ENCODE results near the gene KDELR1.
A peak's percentile ranks its signal among the peaks of the same experiment; 100 is the strongest.
"Not testable (repeated sequence)": the region's sequence is repeated elsewhere in the genome, so short reads cannot be mapped to it uniquely, and the experiment has no call there.

Gene KDELR1

DNA sequence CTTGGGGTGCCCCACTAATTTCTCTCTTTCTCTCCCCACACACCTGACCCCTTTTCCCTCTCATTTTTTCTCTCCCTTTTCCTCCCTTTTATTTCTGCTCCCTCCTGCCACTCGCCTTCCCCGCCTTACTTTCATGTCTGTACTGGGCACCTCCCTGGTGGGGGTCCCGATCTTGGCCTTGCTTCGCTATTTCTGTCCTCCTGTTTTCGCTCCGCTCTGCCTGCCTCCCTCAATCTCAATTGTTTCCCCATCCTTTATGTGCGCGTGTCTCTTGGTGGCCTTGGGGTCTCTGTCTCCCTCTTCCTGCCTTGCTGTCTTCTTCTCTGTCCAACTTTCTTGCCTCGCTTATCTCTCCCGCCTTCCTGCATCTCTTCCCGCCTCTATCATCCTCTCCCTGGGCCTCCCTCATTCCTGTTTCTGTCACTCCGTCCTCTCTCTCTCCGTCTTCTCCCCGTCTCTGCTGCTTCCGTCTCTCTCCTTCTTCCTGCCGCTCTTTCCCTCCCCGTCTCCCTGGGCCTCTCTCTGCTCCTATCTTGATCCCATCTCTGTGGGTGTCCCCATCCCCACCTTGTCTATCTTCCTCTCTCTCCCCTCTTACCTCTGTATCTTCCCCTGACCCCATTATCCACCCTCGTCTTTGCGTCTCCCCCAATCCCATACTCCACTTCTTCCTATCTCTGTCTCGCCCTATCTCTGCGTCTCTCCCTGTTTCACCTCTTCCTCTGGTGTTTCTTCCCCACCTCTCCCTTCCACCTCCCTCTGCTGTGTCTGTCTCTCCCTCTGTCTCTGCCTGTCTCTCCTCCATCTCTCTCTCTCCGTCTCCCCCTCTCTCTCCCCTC, 6.1 kb upstream of the KDELR1 start:
- DNase-seq: no peak

DNA sequence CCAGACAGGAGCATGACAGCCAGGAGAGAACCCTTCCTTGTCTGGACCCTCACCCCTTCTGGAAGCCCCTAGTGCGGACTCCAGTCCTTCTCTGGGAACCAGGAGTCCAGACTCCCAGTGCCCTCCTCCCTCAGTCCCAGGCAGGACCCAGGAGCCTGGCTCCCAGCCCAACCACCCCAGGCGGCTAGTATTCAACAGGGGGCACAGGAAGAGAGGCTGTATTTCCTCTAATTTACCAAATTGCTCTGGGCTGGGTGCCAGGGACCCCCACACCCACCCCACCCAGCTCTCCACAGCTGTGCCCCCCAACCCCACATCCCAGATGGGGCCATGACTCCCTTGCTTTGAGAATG, 5.4 kb upstream of the KDELR1 start:
- DNase-seq: no peak

DNA sequence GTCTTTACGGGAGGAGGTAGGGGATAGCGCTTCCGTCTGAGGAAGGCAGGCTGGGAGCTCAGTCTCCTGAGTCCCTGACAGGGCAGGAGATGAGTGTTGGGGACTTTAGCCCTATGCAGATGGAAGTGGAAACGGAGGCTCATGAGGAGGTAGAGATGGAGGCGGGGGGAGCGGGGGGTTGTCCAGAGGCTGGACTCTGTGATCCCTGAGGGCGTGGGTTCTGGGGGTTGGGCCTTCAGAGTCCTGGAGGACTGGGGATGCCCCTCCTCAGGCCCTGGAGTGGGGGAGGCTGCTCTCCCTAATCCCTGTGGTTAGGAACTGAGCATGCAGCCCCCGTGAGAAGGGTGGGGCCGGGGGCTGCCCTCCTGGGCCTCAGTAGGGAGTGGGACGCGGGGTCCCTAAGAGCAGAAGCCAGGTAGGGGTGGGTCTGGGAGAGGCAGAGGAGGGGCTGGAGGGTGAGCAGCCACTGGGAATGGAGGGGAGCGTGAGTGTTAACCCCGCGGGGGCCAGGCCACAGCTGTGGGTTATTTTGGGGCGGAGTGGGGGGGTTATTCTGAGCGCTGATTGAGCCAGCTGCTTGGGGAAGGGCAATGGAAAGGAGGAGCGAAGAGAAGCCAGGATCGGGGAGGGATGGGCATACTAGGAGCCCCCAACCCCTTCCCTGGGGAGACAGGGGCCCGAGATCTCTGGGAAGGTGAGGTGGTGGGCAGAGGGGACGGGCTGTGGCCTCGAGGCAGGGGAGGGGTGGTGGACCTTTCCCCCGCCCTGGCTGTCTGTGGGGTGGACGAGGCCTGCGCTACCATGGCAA, 4.9 kb upstream of the KDELR1 start:
- DNase-seq: no peak

DNA sequence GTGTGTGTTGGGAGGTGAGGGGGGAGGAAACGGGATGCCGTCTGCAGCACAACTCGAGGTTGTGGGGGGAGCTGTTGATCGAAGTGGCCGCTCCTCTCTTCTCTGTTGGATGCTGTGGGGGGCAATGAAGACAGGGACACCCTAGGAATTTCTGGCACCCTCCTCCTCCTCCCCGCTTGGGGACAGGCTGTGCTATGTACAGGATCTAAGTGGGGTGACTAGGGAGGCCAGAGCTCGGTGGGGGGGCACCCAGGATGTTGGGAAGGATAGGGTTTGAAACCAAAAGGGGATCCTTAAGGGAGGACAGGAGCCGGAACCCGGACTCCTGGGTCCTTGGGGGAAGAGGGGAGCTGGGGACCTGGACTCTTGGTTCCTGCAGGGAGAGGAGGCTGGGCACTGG, 4.1 kb upstream of the KDELR1 start:
- DNase-seq: no peak

DNA sequence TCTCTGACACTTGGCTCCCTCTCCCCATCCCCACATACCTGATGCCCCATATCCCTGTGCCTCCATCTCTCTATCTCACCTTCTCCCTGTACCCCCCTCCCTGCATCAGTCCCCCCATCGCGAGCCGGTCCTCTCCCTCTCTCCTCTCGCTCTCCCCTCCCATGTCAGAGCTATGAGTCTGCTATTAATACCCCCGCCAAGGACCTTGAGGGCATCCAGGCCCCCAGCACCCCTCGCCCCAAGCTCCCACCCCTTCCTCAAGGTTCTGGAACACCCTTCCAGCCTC, 3.8 kb upstream of the KDELR1 start:
- no peak for DNase-seq

DNA sequence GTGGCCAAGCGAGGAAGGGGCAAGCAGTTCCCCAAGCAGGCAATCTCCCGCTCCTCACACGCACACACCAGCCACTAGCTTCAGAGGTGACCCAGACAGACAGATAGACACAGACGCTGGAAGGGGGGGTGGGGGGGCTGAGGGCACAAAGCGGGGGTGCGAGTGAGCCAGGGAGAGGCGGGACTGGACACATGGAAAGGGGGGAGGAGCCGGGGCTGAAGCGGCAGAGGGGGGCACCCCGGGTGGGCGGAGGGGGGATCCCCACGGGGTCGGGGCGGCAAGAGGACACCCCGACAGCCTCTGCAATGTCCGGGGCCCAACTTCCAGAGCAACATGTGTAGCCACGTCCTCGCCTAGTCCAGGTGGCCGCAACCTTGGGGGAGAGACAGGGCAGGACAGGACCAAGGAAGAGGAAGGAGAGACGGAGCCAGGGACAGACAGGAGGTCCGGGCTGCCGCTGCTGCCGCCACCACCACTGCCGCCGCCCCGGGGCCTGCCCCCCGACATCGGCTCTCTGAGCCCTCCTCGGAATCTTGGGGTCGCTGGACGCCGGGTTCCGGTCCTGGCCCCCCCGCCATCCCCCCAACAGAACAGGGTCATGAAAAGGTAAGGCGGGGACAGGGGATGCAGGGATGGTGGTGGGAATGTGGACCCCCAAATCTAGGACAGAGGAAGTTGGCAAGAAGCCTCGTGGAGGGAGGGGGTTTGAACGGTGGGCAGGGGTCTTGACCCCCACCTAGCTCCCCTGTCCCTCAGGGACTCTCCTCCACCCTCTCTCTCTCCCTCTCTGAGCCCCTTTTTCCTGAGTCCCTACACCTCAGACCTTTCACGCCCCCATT, 3.2 kb upstream of the KDELR1 start:
- DNase-seq: no peak

DNA sequence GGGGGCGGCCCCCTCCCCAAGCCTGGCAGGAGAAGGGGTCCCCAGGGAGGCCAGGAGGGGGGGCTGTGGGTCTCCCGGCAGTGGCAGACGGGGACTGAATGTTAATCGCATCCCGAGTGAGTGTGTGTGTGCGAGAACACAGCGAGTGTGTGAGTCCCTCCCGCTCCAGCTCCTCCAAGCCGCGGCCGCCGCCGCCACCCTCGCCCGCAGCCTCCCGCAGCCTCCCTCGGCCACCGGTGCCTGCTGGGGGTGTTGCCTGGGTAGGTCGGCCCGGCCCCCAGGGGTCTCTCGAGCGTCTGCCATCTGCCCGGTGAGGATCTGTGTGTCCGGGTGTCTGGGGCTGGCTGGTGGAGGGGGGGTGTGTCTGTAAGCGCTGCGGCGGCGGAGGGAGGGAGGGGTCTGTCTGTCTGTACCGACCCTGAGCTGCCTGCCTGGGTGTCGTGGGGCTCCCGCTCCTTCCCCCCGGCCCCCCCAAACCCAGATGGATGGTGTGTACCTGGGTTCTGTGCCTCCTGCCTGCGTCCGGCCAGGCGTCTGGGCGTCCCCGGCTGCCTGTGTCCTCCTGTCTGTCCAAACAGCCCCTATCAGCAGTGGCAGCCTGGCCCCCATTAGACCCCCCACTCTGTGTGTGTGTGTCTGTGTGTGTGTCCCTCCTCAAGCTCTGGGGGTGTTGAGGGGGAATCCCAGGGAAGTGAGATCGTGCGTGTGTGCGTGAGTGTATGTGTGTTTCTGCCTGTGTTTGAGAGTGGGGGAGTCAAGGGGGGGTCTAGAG, 2.4 kb upstream of the KDELR1 start, which contains the start of gene GRIN2D:
GRIN2D (plus strand) TSS at position 110 of the 772 bp plus-strand sequence. CDS start 4,725 bp downstream, outside the sequence.
- no peak for DNase-seq

DNA sequence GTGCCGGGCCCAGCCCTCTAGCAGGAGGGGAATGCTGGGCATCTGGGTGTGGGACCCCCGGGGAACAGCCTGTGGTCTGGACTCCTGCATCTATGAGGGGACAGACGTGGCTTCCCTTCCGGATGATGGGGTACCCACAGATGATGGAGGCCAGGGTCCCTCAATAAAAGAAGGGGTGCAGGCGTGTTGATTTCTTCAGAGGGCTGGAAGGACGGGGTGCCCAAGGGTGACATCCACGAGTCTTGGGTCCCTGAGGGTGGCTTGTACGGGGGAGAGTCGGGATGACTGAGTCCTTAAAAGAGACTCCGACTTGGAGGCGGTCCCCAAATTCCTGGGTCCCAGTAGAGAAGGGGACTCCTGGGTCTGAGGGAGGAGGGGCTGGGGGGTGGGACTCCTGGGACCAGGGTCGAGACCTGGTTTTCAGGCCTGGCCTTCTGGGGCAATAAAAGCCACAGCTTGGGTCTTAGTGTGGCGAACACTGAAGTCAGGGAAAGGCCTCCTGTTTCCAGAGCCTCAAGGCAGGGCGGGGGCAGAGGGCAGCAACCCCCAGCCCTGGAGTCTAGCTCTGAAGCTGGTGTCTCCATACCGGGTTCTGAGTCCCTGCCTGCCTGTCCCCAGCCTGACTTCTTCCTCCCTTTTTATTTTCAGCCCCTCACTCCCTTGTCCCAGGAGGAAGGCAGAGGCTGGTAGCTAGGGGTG, 1.7 kb upstream of the KDELR1 start:
- no peak for DNase-seq

DNA sequence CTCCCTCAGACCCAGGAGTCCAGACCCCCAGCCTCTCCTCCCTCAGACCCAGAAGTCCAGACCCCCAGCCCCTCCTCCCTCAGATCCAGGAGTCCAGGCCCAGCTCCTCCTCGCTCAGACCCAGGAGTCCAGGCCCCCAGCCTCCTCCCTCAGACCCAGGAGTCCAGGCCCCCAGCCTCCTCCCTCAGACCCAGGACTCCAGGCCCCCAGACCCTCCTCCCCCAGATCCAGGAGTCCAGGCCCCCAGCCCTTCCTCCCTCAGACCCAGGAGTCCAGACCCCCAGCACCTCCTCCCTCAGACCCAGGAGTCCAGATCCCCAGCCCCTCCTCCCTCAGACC, 624 bp upstream of the KDELR1 start:
- not testable (repeated sequence) for DNase-seq

DNA sequence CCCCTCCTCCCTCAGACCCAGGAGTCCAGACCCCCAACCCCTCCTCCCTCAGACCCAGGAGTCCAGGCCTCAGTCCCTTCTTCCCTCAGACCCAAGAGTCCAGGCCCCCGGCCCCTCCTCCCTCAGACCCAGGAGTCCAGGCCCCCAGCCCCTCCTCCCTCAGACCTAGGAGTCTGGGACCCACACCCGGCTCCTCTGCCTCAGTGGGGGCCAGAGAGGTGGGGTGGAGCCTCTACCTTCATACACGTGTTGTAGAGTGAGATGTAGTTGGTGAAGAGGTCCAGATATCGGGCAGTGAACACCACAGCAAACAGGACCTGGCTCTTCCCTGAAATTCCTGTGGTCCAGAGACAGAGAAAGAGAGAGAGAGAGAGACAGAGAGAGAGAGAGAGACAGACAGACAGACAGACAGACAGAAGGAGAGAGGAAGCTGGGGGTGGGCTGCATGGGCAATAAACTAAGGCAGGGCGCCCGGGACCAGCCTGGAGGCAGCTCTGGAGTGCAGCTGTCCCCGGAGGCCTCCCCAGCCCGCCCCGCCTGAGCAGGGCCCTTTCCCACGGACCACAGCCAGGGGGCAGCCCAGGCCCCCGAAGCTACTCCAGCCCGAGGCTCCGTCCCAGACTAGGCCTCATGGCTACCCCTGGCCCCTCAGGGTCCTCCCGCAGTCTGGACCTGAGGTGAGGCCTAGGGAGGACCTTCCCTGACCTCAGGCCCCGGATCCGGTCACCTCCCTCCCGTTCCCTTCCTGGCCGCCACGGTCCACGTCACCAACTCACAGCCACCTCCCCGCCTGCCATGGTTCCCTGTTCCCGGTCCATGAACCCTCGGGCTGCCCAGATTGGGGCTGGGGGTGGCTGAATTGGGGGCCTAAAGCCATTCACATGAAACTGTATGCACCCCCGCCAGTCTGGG, 907 bp downstream of the KDELR1 start:
- peak; percentile 70 for DNase-seq

DNA sequence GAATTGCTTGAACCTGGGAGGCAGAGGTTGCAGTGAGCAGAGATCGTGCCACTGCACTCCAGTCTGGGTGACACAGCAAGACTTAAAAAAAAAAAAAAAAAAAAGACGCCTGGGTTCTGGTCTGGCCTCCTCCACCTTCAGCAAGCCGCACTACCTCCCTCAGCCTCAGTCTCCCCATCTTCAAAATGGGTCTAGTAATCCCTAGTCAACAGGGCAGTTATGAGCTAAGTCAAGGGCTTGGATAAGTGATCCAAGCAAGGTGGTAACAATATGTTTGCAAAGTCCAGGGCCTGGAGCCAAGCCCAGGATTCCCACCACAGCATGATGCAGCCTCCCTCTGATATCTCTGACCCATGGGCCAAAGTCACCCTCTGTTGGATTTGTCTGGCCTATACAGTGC, 4.4 kb downstream of the KDELR1 start:
- no peak for DNase-seq

DNA sequence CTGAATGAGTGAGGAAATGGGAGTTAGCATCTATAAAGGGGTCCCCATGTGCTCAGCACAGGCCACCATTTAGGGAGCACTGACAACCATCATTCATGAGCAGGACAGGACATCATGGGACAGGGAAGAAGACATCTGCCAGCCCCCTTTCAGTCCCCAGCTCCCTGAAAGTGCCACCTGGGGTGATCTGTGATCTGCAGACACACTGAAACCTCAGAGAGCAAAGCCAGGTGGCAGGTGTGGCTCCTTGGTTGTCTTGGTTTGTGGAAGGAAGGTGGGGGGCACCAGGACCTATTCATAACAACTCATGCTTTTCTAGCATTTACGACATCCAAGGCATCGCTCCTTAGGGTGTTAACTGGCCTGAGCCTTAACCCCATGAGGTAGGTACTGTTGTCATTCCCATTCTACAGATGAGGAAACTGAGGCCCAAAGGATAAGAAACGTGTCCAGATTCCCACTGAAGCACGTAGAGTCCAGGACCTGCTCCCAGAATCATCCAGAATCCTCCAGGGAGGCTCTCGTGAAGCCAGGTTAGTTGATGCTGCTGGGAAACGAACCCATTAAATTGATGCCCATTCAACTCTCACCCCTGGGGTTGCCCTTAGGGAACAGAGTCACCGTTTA, 5.8 kb downstream of the KDELR1 start:
- no peak for DNase-seq

DNA sequence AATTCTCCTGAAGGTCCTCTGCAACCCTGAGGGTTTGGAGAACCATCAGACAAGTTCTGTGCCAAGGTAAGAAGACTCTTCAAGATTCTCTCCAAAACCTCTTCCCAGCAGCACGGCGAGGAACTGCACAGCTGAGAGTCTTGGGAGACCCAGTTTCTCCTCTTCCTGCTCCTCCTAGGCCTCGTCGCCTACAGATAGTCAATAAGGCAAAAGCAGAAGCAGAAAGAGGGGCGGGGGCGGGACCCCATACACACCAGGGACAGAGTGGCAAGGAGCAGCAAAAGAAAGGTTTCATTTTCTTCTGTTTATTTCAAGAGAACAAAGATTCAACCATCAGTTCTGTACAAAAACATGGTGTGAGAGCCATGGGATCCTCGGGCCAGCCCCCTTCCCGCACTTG, 9.1 kb downstream of the KDELR1 start:
- DNase-seq: no peak

DNA sequence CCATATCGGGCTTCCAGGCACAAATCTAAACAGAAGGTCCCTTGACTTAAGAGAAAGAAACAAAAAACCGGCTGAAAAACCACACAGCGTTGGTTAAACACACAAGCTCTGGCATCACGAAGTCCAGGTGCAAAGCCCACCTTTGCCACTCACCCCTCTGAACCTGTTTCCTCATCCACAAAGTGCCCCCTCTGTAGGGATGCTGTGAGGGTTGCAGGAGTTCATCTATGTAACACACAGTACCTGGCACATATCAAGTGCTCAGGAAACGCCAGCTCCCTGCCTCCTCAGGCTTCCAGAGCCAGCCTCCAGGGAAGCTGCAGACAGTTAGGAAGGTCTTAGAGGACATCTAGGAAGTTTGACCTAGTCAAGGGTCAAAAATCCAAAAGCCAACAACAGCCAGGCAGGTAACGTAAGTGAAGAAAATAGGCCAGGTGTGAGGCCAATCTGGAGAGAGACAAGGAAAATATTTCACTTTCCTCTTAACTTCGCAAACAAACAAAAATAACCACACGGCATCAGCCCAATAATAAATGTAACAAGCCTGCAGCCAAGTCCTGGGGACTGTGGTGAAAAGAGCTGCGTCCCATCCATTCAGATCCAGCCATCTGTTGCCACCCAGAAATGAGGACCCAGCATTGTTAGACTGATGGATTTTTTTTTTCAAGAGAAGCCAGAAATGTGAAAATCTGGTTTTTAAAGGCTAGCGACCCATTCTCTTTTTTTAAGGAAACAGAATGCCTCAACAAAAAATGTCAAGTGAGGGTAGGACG, 10.0 kb downstream of the KDELR1 start:
- no peak for DNase-seq

DNA sequence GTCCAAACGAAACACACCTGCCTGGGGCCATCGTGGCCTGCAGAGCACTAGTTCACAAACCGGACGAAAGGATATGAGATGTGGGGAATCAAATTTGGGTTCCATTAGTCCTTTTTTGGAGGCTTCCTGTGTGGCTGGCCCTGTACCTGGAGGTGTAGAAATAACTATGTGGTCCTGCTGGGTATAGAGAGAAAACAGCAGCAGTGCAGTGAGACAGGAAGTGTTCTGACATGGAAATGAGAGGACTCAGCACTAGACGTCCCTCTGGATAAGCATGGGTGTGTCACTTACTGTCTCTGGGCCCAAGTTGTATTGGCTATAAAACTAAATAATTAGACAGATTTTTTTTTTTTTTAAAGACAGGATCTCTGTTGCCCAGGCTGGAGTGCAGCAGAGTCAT, 12.3 kb downstream of the KDELR1 start:
- no peak for DNase-seq

DNA sequence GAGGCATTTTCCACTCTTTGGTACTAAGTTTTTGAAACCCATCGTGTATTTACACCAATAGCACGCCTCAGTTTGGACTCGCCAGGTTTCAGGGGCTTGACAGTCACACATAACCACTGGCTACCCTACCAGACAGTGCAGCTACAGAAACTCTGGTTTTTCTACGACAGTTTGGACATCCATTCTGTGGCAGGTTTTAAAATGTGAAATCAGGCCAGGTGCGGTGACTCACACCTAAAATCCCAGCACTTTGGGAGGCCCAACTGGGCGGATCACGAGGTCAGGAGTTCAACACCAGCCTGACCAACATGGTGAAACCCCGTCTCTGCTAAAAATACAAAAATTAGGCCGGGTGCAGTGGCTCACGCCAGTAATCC, 13.2 kb downstream of the KDELR1 start:
- no peak for DNase-seq

DNA sequence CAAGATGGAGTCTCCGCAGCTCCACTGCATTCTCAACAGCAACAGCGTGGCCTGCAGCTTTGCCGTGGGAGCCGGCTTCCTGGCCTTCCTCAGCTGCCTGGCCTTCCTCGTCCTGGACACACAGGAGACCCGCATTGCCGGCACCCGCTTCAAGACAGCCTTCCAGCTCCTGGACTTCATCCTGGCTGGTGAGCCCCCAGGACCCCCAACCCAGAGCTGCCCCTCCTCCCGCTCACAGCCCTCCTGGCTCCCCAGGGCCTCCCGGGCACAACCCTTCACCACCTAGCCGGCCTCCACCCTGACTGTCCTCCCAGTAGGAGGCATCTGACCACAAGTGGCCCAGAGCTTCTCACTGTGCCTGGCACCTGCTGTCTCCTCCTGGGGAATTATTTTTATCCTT, 17.8 kb downstream of the KDELR1 start:
- DNase-seq: no peak

DNA sequence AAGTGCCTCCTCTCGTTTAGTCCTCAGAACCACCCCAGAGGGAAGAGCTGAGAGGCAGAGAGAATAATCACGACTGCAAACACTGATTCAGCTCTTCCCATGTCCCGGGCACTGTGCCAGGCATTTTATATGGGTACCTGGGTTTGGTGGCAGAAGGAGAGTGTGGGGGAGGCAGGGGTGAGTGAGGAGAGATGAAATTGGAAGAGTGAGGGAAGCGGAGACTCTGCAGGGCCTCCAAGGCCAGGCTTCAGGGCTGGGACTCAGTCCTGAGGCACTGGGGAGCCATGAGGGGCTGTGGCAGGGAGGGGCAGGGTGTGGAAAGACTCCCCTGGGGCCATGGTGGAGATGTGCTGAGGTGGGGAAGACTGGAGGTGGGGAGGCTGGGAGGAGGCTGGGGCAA, 18.4 kb downstream of the KDELR1 start:
- DNase-seq: no peak

DNA sequence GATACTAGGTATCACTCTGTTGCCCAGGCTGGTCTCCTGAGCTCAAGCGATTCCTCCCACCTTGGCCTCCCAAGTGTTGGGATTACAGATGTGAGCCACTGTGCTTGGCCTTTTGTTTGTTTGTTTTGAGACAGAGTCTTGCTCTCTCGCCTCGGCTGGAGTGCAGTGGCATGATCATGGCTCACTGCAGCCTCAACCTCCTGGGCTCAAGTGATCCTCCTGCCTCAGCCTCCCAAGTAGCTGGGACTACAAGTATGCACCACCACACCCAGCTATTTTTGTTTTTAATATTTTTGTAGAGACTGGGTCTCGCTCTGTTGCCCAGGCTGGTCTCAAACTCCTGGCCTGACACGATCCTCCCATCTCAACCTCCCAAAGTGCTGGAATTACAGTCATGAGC, 19.6 kb downstream of the KDELR1 start:
- DNase-seq: not testable (repeated sequence)

DNA sequence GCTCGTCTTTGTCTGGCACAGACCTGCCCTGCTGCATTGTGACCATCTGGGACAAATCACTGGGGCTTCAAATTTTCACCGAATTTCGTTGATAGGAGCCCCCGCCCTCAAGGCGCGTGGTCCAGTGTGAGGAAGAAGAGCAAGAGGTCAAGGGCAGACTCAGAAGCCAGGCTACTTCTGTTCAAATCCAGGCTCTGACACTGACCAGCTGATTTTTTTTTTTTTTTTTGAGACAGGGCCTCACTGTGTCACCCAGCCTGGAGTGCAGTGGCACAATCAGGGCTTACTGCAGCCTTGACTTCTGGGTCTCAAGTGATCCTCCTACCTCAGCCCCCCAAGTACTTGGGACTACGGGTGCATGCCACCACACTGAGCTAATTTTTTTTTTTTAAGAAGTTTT, 20.0 kb downstream of the KDELR1 start:
- DNase-seq: no peak
